ENCODE results near the gene KIF13A.

- no peak for TF ChIP-seq CTCF (IDR thresholded peaks at IDR 0.05)
- TF ChIP-seq POLR2A (IDR thresholded peaks at IDR 0.05) = peak in 1 of 2 donors; percentile 19
Observed at GRCh38 chr6:17867880-17868279, 119.6 kb downstream of the KIF13A start.
